Ishikawa (cell line): ENCODE measurements around the gene SARDH.

Source experiments
- CEBPB ChIP-seq: IDR thresholded peaks from 2 replicates; pipeline ENCODE4 v1.6.1; 2012
- CREB1 ChIP-seq: IDR thresholded peaks from 2 replicates; pipeline ENCODE4 v1.6.1; 2012; ENCODE audit warnings: low read depth
- EGR1 ChIP-seq: IDR thresholded peaks from 2 replicates; pipeline ENCODE4 v1.6.1; 2012
- EP300 ChIP-seq: IDR thresholded peaks from 2 replicates; pipeline ENCODE4 v1.6.1; 2012; ENCODE audit warnings: borderline replicate concordance
- FOXM1 ChIP-seq: IDR thresholded peaks from 2 replicates; pipeline ENCODE4 v1.6.1; 2012; ENCODE audit warnings: low read depth, borderline replicate concordance
- NFIC ChIP-seq: IDR thresholded peaks from 2 replicates; pipeline ENCODE4 v1.6.1; 2012
- RAD21 ChIP-seq: IDR thresholded peaks from 2 replicates; pipeline ENCODE4 v1.6.1; 2012; ENCODE audit warnings: low read depth
- TAF1 ChIP-seq: IDR thresholded peaks from 2 replicates; pipeline ENCODE4 v1.6.1; 2012; ENCODE audit warnings: low read depth, mild to moderate bottlenecking
- TCF12 ChIP-seq: IDR thresholded peaks from 2 replicates; pipeline ENCODE4 v1.6.1; 2012; ENCODE audit warnings: low read depth
- TEAD4 ChIP-seq: IDR thresholded peaks from 2 replicates; pipeline ENCODE4 v1.6.1; 2012
- YY1 ChIP-seq: IDR thresholded peaks from 2 replicates; pipeline ENCODE4 v1.6.1; 2012; ENCODE audit warnings: low read depth
- TF ChIP-seq, protein P1 (sequence below): IDR thresholded peaks from 2 replicates; pipeline ENCODE4 v1.6.1; 2012
- TF ChIP-seq, protein P2 (sequence below): IDR thresholded peaks from 2 replicates; pipeline ENCODE4 v1.6.1; 2012; ENCODE audit warnings: low read depth, mild to moderate bottlenecking
- TF ChIP-seq, protein P3 (sequence below): IDR thresholded peaks from 2 replicates; pipeline ENCODE4 v1.6.1; 2012

DNA sequence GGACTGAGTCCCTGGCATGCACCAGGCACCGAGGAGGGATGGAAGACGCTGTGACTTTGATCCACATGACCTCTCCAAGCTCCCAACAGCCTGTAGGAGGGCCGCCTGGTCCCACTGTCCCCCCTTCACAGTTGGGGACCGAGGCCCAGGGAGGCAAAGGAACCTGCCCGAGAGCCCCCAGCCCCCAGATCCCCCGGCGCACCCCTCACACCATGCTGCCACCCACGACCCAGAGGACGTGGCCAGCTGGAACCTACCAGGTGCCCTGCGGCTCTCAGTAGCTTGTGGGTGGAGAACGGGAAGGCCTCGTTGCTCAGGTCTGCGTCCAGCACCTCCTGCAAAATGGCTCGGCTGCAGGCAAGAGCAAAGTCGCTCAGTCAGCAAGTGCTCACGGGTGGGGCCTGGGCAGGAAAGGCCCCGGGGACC, 53.2 kb downstream of the SARDH start:
- TF ChIP-seq CEBPB (no peak), RAD21 (no peak), EP300 (no peak), YY1 (no peak), EGR1 (no peak), TAF1 (no peak), TCF12 (no peak), NFIC (no peak), TEAD4 (no peak), CREB1 (no peak), FOXM1 (no peak)
- TF ChIP-seq, protein P1, sequence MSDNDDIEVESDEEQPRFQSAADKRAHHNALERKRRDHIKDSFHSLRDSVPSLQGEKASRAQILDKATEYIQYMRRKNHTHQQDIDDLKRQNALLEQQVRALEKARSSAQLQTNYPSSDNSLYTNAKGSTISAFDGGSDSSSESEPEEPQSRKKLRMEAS, result no peak
- TF ChIP-seq, protein P2, sequence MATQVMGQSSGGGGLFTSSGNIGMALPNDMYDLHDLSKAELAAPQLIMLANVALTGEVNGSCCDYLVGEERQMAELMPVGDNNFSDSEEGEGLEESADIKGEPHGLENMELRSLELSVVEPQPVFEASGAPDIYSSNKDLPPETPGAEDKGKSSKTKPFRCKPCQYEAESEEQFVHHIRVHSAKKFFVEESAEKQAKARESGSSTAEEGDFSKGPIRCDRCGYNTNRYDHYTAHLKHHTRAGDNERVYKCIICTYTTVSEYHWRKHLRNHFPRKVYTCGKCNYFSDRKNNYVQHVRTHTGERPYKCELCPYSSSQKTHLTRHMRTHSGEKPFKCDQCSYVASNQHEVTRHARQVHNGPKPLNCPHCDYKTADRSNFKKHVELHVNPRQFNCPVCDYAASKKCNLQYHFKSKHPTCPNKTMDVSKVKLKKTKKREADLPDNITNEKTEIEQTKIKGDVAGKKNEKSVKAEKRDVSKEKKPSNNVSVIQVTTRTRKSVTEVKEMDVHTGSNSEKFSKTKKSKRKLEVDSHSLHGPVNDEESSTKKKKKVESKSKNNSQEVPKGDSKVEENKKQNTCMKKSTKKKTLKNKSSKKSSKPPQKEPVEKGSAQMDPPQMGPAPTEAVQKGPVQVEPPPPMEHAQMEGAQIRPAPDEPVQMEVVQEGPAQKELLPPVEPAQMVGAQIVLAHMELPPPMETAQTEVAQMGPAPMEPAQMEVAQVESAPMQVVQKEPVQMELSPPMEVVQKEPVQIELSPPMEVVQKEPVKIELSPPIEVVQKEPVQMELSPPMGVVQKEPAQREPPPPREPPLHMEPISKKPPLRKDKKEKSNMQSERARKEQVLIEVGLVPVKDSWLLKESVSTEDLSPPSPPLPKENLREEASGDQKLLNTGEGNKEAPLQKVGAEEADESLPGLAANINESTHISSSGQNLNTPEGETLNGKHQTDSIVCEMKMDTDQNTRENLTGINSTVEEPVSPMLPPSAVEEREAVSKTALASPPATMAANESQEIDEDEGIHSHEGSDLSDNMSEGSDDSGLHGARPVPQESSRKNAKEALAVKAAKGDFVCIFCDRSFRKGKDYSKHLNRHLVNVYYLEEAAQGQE, result no peak
- TF ChIP-seq, protein P3, sequence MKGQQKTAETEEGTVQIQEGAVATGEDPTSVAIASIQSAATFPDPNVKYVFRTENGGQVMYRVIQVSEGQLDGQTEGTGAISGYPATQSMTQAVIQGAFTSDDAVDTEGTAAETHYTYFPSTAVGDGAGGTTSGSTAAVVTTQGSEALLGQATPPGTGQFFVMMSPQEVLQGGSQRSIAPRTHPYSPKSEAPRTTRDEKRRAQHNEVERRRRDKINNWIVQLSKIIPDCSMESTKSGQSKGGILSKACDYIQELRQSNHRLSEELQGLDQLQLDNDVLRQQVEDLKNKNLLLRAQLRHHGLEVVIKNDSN, result no peak
